ENCODE results near the gene WHRN.

WHRN gene

GRCh38 chr9:114394523-114395333, 110.5 kb downstream of the WHRN start:
- DNase-seq = peak; percentile 24

- DNase-seq = peak; percentile 64
These were observed 112.5 kb downstream of the WHRN start for GRCh38 chr9:114392749-114393112.

- no peak for DNase-seq
These were observed 114.3 kb downstream of the WHRN start for GRCh38 chr9:114390952-114391351.

DNA sequence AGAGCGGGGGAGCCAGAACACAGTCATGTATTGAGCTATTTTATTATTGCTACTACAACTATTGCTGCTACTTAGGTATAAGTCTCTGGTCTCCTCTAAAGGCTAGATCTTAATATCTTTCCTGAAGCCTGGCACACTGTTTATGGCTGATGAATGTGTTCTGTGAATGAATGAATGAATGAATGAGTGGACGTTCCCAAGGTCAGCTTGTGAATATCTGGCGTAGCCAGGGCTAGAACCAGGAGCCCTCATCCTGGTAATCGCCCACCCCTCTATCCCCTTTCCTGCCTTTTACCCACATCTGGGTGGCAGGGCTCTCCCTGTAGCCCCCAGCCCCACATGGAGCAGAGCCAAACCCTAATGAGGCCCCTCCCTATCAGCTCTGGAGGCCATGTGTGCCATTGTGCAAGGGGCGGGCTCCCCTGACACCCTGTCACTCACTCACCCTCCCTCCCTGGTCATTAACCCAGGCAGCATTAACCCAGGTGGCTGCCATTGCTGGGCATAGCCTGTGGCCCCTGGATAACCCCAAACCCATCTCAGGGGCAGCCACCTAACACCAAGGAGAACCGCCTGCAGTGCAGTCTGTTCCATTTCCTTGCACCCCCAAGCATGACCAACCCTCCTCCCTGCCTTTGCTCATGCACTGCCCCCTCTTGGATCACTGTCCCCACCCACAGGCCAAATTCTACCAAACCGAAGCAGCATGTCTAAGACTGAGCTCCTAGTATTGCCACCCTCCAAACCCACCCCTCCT, 115.5 kb downstream of the WHRN start:
- no peak for DNase-seq

GRCh38 chr9:114388764-114389375, 116.4 kb downstream of the WHRN start:
- no peak for DNase-seq

DNA sequence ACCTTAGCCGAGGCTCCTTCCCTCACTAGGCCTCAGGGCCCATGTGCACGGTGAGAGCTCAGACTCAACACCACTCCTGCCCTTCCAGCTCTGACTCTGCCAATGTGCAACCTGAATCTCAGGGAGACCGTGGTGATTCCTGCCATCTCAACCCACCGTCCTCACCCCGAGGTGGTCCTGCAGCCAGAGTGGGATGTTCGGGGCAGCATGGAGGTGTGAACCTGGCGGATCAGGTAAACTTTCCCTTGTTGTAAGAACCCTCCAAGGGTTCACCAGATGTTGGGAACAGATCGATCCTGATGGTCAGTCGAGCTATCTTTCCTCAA, 117.0 kb downstream of the WHRN start:
- no peak for DNase-seq

DNA sequence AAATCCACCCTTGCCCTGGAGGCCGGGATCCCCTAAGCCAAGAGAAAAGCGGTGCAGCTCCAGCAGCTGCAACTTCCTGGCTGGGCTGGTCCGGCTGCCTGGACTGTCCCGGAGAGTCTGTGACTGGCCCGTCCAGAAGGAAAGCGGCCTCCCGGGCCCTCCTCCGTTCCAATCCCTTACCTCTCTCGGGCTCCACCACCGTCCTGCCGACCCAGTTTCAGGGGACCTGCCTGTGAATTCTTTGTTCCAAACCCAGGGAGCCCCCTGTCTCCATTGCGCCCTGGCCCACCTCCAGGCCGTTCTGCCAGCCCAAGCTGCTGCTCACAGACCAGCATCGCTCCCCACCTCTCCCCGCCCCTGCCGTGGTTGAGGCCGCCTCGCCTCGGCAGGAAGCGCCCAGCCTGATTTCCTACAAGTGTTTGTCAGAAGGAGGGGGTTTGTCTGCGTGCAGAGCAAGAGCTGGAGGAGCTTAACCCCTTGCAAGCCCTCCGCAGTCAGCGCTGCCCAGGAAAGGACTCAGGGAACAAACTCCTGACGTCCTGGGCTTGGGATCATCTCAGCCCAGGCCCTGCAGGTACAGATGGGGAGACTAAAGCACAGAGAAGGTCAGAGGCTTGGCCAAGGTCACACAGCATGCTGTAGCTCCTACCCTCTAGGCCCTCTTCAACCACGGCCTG, 117.5 kb downstream of the WHRN start, which contains the start of gene AKNA:
AKNA (minus strand) TSS at position 303 of the 677 bp plus-strand sequence. CDS start 6,649 bp downstream, outside the sequence.
- no peak for DNase-seq

DNA sequence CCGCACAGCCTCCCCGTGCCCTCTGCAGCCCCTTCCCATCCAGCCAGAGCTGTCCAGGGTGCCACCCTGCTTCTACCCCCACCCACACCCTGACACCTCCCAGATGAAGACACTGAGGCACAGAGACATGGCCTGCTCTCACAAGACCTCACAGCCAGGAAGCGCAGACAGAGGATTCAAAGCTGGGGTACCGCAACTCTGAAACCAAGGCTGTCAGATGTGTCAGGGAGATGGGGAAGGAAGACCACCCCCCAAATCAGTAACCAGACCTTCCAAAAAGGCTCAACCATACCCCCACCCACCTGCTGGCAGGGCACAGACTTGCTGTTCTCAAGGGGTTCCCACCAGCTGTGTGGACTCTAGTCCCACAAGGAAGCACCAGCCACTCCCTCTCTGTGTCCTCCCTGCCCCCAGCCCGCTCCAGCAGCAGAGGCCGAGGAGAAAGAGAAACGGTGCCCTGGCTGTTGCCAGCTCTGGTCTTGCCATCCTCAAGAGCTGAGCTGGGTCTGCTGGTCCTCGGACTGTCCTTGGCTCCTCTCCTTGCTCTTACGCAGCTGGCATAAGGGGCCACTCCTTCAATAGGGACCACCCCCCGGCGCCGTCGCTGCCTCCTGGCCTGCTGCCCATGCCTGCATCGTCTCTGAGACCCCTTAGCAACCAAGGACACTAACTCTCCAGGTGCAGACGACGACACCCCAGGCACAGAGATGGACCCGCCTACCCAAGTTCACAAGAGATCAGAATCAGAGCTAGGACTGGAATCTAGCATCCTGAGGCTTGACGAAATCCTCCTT, 118.2 kb downstream of the WHRN start:
- DNase-seq = no peak

DNA sequence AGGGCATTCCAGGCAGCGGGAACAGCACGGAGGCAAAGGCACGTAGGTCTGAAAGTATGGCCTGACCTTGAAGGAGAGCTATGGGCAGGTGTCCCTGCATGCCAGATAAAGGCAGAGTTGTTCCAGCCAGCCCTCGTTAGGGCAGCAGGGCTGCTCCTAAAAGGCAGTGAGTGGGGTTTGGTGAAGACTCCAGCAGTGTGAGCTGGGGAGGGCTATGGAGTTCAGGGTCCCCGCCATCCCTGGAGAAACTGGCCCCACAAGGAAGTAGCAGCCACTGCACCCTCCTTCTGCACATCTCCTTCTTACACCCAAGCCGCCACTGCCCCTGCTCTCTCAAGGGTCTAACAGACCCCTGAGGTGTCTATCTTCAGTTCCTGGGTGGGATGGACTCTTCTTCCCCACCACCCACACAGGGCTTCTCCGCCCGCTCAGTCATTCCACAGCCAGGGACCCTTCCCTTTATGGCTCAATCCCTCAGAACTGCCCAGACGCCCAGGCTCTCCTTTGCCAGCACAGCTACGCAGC, 118.8 kb downstream of the WHRN start:
- DNase-seq = no peak

DNA sequence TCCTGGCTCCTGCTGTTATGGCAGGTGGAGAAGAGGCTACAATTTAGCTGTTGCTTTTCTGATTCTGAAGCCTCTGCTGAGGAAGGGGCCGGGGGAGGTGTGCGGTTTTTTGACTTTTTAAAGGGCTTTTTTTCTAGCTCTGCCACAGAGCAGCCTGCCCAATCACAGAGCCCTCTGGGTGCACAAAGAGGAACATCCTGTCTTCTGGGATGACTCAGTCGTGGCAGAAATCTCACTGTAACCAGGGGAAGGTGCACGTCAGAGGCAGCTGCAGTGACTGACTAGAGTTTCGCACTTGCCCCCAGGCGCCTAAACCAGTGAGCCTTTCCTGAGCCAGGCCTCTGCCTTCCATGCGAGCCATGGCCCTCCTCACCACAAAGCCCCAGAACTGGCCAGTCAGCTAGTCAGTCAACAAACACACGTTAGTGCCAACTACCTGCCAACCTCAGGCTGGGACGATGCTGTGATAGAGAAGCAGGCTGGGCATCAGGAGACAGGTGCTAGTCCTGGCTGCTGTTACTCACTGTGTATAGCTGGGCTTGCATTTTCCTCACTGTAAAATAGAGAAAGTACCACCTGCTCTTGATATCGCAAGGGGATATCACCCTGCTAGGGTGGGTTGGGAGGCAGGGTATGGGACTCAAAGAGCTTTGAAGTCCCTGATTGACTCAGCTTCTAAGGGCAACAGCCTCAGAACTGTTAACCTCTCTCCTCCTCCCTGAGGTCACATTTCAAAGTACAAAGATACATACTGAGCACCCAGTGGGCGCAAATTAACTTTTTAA, 119.7 kb downstream of the WHRN start:
- peak; percentile 39 for DNase-seq

GRCh38 chr9:114384836-114385396, 120.4 kb downstream of the WHRN start:
- DNase-seq = no peak

- DNase-seq = no peak
These were observed 120.9 kb downstream of the WHRN start for GRCh38 chr9:114384341-114384740.

DNA sequence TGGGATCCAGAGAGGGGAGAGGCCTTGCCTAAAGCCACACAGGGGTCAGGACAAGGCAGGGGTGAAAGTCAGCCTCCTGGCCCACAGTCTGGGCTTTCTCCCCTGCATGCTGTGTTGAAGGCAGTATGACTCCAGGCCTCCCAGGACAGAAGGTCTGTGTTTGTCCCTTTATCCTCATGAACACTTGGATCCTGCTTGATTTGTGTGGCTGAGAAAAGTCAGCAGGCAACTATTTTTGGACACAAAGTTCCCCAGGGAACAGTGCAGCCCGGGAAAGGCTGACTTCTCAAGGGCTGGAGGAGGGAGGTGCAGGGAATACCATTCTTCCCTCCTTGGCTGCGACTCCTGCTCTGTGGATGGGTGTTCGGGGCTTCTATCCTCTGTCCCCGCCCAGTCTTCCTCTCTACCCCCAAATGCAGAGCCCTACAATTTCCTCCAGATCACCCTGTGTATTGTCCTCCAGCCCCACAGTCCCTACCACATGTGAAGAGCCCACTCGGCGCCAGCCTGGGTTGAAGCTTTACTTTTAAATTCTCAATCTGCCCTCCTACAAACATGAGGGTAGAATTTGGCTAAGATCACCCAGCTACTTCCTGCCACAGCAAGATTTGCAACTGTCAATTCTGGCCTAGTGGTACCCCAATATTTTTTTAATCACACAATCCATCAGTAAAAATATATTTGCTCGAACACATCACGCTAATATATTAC, 121.6 kb downstream of the WHRN start:
- no peak for DNase-seq

DNA sequence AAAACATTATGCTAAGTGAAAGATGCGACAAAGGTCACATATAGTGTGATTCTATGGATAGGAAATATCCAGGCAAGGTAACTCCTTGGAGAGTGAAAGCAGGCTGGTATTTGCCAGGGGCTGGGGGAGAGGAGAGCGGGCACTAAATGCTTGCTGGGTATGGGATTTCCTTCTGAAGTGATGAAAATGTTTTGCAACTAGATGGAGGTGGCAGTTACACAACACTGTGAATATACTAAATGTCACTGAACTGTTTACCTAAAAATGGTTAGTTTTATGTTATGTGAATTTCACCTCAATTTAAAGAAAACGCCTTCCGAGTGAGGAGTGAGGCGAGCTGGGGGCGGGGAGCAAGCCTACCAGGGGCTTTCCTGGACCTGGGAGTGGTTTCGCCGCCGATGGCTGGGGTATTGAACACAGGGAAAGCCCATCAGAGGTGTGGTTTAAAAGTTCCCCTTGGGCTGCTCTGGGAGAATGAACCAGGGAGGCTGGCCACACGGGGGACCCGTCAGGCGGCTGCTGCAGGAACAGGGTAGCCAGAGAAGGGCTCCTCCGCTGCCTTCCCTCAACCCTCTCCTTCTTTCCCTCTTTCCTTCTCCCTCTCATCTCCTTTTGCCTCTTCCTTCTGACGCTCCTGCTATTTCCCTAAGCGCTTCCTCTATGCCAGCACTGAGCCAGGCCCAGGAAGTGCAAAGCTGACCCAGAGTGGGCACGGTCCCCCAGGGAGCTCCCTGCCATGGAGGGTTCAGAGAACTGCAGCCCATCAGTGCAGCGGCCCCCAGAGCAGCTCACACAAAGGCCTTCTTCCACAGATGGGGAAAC, 122.4 kb downstream of the WHRN start:
- DNase-seq = no peak

DNA sequence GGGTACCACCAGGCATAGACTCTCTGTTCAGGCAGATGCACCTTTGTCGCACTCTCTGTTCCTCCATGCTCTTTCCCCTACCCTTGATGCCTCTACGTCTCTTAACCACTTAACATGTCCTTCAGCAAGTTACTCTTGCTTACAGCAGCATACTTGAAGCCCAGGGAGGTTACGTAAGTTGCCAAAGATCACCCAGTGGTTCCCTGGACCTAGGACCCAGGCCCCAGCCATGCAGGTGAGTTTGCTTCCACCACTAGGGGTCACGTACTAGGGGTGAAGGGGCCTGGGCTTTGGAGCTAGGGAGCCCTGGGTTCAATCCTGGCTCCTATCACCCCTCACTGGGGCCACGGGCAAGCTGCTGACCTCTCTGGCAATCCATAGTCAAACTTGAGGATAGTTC, 126.4 kb downstream of the WHRN start:
- DNase-seq = no peak

DNA sequence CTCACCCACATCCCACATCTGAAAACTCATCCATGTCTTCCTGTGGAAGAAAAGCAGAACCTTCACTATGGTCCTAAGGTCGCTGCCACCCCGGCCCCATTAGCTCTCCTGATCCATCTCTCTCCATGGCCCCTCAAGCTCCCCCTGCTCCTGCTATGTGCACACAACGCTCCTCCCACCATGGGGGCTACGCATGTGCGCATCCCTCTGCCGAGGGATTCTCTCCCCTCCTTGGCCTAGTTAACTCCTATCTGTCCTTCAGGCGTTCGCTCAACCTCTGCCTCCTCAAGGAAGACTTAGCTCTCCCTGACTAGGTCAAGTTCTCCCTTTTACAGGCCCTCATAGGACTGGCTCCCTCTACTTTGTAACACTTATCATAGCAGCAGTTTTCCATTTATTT, 127.3 kb downstream of the WHRN start:
- DNase-seq = no peak

DNA sequence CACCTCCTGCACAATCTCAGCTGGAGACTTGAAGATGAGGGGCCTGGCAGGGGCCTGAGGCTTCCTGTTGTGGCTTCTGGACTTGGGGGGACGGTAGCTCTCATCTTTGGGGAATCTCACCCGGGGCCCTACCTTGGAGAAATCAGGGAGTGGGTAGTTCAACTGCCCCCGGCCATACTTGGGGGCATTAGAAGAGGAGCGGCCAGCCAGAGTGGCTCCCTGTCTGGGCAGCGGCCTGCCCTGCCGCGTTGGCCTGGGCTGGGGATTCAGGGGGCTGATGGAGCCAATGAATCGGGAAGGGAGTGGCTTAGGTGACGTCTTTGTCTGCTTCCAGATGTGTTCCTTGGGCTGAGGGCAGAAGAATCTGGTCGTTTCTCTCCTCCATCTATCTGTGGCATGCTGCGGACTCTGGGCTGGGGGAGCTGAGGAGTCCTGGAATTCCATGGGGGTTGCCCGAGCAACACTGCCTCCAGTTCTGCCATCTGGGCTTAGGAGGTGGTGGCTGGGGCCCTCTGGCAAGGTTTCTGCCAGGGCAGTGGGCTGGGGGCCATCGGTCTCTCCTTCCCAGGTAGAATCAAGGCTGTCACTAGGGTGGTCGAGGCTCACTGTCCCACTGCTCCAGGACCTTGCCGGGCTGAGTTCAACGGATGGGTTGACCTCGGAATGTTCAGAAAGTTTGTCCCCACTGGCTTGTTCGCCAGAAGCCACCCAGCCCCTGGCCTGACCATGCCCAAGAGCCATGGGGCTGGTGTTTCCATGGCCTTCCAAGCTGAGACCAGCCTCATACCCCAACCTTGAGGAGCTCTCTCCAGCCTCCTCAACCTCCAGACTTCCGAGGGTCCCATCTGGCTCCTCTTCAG, 128.5 kb downstream of the WHRN start:
- no peak for DNase-seq

DNA sequence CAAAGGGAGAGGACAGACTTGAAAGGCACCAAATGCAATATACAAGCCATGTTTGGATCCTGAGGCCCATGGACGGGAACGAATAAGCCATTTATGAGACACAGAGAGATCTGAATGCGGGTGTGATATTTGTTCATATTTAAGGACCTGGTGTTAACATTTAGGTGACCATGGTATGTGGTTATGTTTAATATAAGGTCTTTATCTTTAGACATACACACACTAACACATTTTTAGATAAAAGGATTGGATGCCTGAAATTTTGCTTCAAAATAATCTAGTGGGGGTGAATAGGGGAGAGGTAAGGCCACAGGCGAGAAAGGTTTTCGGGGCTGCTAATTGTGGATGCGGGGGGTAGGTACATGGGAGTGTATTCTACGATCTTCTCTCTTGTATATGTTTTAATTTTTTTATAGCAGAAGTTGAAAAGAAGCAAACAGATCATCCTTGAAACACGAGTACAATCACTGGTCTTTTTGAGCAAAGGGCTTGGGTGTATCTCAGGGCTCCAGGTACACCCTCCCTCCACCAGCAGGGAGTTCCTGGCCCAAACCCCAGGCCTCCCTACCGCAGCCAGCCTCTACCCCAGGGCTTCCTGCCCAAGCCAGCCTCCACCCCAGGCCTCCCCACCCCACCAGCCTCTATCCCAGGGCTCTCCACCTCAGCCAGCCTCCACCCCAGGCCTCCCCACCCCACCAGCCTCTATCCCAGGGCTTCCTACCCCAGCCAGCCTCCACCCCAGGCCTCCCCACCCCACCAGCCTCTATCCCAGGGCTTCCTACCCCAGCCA, 129.7 kb downstream of the WHRN start:
- DNase-seq = no peak

Data from hematopoietic multipotent progenitor cell treated with erythropoietin and hydrocortisone succinate and interleukin-3 and kit ligand, for 8 days (in vitro differentiated cells).